ENCODE results near the gene EPHB1. TPM values are rescaled to one million over a fixed set of nuclear protein-coding genes. Genes with fewer than 3 reads are reported as not detected.

Gene EPHB1
- total and polyA plus RNA-seq, 2 donors (not counting 3 experiments of a cell fraction or from before 2014, with no cell fraction given) = 1.3 to 5.2 TPM

GRCh38 chr3:134827213-134827612, 32.2 kb downstream of the EPHB1 start:
- CTCF ChIA-PET = no interaction called here
- Histone ChIP-seq H3K36me3 (ENCODE audit: control insufficient read depth in 2 of 2, extremely low read depth in 1 of 2, insufficient read depth in 2 of 2, low read length in 2 of 2) (no peaks in the 10 kb centered on the region), H2AFZ (ENCODE audit: low read depth, low read length) (no peak overlapping the region), H3K9ac (replicated peaks; ENCODE audit: extremely low read depth, insufficient read depth, low read length) (no peak overlapping the region), H3K4me1 (ENCODE audit: control insufficient read depth, extremely low read depth, insufficient read depth, low read length) (no peaks in the 10 kb centered on the region), H3K27ac (ENCODE audit: insufficient read depth, low read depth, low read length) (no peak overlapping the region), H3K9me1 (replicated peaks; ENCODE audit: control insufficient read depth, extremely low read depth, insufficient read depth, low read length) (no peaks in the 10 kb centered on the region), H3K4me3 (replicated peaks in 1 of 3; ENCODE audit: insufficient read depth in 1 of 3, low read depth in 1 of 3, low read length in 3 of 3) (no peak overlapping the region), H3K4me2 (ENCODE audit: insufficient read depth, low read length) (no peak overlapping the region), H3K79me2 (ENCODE audit: control insufficient read depth, insufficient read depth, low read length) (no peaks in the 10 kb centered on the region), H3K9me3 (replicated peaks; ENCODE audit: control insufficient read depth, insufficient read depth, low read length) (no peaks in the 10 kb centered on the region), H4K20me1 (replicated peaks; ENCODE audit: control insufficient read depth, extremely low read depth, insufficient read depth, low read length) (no peaks in the 10 kb centered on the region), H3K27me3 (ENCODE audit: control insufficient read depth in 2 of 2, insufficient read depth in 2 of 2, low read length in 2 of 2) (no peaks in the 10 kb centered on the region)
- TF ChIP-seq EZH2 (IDR thresholded peaks at IDR 0.05; ENCODE audit: borderline replicate concordance, low read depth, low read length, severe bottlenecking) (no peak), POLR2AphosphoS5 (IDR thresholded peaks at IDR 0.05; ENCODE audit: insufficient read depth, low read depth, low read length) (no peak), JUN (IDR thresholded peaks at IDR 0.05; ENCODE audit: borderline replicate concordance, insufficient read depth, insufficient read length, low read depth) (no peak), CTCF (IDR thresholded peaks at IDR 0.05; ENCODE audit: extremely low read depth in 1 of 2, insufficient read depth in 1 of 2, low read depth in 1 of 2, low read length in 2 of 2) (no peak), MYC (IDR thresholded peaks at IDR 0.05; ENCODE audit: low read depth, low read length) (no peak), POLR2A (IDR thresholded peaks at IDR 0.05; ENCODE audit: low read depth, low read length) (no peak), GATA2 (IDR thresholded peaks at IDR 0.05; ENCODE audit: insufficient read depth, insufficient read length, low read depth, low read length) (no peak), FOS (IDR thresholded peaks at IDR 0.05; ENCODE audit: borderline replicate concordance, insufficient read depth, low read length) (no peak), MAX (IDR thresholded peaks at IDR 0.05; ENCODE audit: insufficient read depth, insufficient read length) (no peak)
- no peak for DNase-seq (ENCODE audit: low read depth, low spot score)
- intact Hi-C loops (cut with micrococcal nuclease) = no loop called here
- dilution Hi-C loops (cut with MboI; ENCODE audit: extremely low pct_ligation_motif_present, low sequenced_read_pairs) = no loop called here
- BruUV-seq (replicated peaks) = no TSS peak
- POLR2A ChIA-PET = no interaction called here
- FAIRE-seq = no peak
